Muscle layer of duodenum (tissue), 2 donors: ENCODE measurements around the gene DNAJC13.

Experiments
- H3K27ac ChIP-seq: one replicate; pipeline ENCODE4 v1.7.0; 2013; ENCODE audit warnings: mild to moderate bottlenecking, low read length
- H3K27me3 ChIP-seq: one replicate; pipeline ENCODE4 v1.7.0; 2013; ENCODE audit warnings: low read depth, mild to moderate bottlenecking, control low read depth, low read length
- H3K36me3 ChIP-seq, 2 donors: one replicate each; pipeline ENCODE4 v1.7.0; 2013; ENCODE audit warnings: low read length in 2 of 2, control low read depth in 1 of 2, mild to moderate bottlenecking in 1 of 2; ENCODE audit not compliant: insufficient read depth in 2 of 2, control insufficient read depth in 1 of 2
- H3K4me1 ChIP-seq, 2 donors: one replicate each; pipeline ENCODE4 v1.7.0; 2013; ENCODE audit warnings: low read length in 2 of 2, mild to moderate bottlenecking in 2 of 2, control low read depth in 1 of 2, moderate library complexity in 1 of 2; ENCODE audit not compliant: insufficient read depth in 2 of 2, control insufficient read depth in 1 of 2
- H3K4me3 ChIP-seq, 2 donors: one replicate each; pipeline ENCODE4 v1.7.0; 2013; ENCODE audit warnings: low read length in 2 of 2, low read depth in 1 of 2, mild to moderate bottlenecking in 1 of 2
- H3K9me3 ChIP-seq, 2 donors: one replicate each; pipeline ENCODE4 v1.7.0; 2013; ENCODE audit warnings: low read length in 2 of 2, control low read depth in 1 of 2, mild to moderate bottlenecking in 1 of 2; ENCODE audit not compliant: control insufficient read depth in 1 of 2
- donor health status: healthy.

The DNAJC13 gene

DNA sequence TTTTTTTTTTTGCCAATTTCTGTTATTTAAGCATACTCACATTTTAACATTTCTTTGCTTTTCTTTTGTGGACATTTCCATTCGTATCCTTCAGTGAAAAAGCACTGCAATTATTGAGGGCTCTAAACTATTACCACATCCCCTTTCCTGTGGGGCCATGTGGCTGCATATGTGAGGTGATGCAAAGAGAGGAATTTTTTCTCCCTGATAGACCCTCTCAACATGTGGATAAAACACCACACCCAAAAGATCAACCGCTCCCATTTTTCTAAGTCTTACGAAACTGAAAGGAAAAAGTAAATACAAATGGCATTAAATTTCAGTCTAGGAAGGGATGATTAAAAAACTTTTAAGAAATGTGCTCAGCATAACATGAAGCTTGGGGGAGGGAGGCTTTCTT, 68.8 kb downstream of the DNAJC13 start:
- peaks cover 51 to 77% of the 10 kb centered on the region in 2 donors for H3K36me3 ChIP-seq
- no peak overlapping the region for H3K4me3 ChIP-seq
- no peaks in the 10 kb centered on the region for H3K9me3 ChIP-seq
- H3K27me3 ChIP-seq = no peaks in the 10 kb centered on the region
- no peak overlapping the region for H3K27ac ChIP-seq
- H3K4me1 ChIP-seq = no peaks in the 10 kb centered on the region

DNA sequence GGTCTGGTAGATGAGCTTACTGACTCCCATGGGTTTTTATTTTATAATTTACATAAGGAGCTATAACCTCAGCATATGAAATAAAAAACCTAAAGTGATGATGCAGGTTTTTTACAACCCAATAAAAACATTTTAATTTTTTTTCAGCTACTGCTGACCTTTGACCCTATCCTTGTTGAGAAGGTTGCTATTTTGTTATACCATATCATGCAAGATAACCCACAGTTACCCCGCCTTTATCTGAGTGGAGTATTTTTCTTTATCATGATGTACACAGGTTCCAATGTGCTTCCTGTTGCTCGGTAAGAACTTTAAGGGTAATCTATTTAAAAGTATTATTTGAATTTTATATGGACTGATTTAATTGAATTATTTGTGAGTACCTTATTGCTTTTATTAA, 70.8 kb downstream of the DNAJC13 start:
- Histone ChIP-seq H3K36me3 (peaks cover 53 to 76% of the 10 kb centered on the region in 2 donors), H3K4me3 (no peak overlapping the region), H3K27ac (no peak overlapping the region), H3K27me3 (no peaks in the 10 kb centered on the region), H3K4me1 (no peaks in the 10 kb centered on the region), H3K9me3 (no peaks in the 10 kb centered on the region)

DNA sequence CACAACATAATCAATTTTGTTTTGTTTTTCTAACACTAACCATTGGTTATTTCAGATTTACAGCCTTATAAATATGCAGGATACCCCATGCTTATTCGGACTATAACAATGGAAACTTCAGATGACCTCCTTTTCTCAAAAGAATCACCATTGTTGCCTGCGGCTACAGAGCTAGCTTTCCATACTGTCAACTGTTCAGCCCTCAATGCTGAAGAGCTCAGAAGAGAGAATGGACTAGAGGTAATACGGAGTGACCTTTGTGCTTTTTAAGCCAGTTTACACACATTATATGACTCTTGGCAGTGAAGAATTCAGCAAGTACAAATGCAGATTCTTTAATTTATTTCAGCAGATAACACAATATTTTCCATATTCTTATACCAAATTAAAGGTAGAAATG, 81.8 kb downstream of the DNAJC13 start:
- no peaks in the 10 kb centered on the region for H3K4me1 ChIP-seq
- no peak overlapping the region for H3K4me3 ChIP-seq
- no peak overlapping the region for H3K27ac ChIP-seq
- H3K27me3 ChIP-seq = no peaks in the 10 kb centered on the region
- no peaks in the 10 kb centered on the region for H3K9me3 ChIP-seq
- H3K36me3 ChIP-seq = peaks cover 69 to 82% of the 10 kb centered on the region in 2 donors

DNA sequence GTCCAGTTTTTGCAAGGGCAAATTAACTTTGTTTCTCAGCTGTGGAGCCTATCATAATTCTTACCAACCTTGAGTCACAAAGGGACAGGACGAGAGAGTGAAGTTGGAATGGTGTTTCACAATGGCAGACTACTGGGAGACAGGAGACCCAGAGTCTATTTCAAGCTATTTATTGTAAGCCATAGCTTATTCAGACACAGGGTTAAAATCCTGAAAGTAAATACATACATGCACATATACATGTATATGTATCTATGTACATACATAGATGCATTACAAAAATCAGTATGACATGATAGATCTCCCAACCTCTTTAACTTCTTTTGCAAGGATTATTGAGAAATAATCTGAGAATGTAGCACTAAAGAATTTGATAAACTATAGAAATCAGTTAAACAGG, 86.3 kb downstream of the DNAJC13 start:
- H3K9me3 ChIP-seq = no peaks in the 10 kb centered on the region
- no peak overlapping the region for H3K27ac ChIP-seq
- H3K4me3 ChIP-seq = no peak overlapping the region
- H3K27me3 ChIP-seq = no peaks in the 10 kb centered on the region
- no peaks in the 10 kb centered on the region for H3K4me1 ChIP-seq
- peaks cover 73 to 77% of the 10 kb centered on the region in 2 donors for H3K36me3 ChIP-seq

DNA sequence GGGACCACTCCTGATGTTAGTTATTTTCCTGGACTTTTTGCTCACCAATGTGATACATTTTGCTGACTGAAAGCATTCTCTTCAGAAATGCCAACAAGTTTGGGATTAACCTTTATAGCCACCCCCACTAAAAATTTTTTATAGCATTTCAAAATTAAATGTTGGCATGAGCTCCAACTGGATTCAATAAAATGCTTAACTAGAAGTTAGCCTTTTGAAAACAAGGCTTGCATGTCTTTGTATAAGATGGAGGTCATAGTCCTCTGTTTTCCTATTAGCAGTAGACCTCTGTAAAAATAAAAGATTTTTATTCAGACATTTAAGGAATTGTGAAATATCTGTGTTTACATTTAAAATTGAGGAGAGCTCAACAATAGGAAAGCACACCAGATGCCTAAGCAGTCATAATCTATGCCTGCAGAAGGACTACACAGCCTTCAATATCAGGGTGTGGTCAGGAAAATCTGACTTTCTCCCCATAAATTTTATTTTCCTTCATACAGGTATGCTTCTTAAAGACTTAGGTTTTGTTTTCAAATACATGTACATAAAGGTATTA, 87.2 kb downstream of the DNAJC13 start:
- Histone ChIP-seq H3K27me3 (no peaks in the 10 kb centered on the region), H3K9me3 (no peaks in the 10 kb centered on the region), H3K36me3 (peaks cover 75 to 76% of the 10 kb centered on the region in 2 donors), H3K4me3 (no peak overlapping the region), H3K4me1 (no peaks in the 10 kb centered on the region), H3K27ac (no peak overlapping the region)

DNA sequence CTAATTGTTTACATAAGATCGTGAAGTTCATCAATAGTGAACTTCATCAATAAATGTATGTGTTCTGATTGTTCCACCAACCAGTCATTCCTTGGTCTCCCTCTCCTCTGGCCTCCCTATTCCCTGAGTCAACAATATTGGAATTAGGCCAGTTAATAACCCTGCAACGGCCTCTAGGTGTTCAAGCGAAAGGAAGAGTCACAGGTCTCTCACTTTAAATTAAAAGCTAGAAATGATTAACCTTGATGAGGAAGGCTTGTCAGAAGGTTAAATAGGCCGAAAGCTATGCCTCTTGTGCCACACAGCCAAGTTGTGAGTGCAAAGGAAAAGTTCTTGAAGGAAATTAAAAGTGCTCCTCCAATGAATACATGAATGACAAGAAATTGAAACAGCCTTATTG, 90.4 kb downstream of the DNAJC13 start:
- H3K27me3 ChIP-seq = no peaks in the 10 kb centered on the region
- peaks cover 57 to 63% of the 10 kb centered on the region in 2 donors for H3K36me3 ChIP-seq
- H3K4me1 ChIP-seq = no peaks in the 10 kb centered on the region
- H3K4me3 ChIP-seq = no peak overlapping the region
- H3K27ac ChIP-seq = no peak overlapping the region
- no peaks in the 10 kb centered on the region for H3K9me3 ChIP-seq

DNA sequence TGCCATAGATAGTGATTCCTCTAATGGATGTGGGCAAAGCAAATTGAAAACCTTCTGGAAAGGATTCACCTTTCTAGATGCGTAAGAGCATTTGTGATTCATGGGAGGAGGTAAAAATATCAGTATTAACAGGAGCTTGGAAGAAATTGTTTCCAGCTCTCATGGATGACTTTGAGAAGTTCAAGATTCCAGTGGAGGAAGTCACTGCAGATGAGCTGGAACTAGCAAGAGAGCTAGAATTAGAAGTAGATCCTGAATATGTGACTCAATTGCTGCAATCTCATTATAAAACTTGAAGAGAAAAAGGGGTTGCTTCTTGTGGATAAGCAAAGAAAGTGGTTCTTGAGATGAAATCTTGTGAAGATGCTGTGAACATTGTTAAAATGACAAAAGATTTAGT, 91.8 kb downstream of the DNAJC13 start:
- Histone ChIP-seq H3K4me3 (no peak overlapping the region), H3K9me3 (no peaks in the 10 kb centered on the region), H3K27ac (no peak overlapping the region), H3K4me1 (no peaks in the 10 kb centered on the region), H3K27me3 (no peaks in the 10 kb centered on the region), H3K36me3 (peaks cover 50 to 67% of the 10 kb centered on the region in 2 donors)

DNA sequence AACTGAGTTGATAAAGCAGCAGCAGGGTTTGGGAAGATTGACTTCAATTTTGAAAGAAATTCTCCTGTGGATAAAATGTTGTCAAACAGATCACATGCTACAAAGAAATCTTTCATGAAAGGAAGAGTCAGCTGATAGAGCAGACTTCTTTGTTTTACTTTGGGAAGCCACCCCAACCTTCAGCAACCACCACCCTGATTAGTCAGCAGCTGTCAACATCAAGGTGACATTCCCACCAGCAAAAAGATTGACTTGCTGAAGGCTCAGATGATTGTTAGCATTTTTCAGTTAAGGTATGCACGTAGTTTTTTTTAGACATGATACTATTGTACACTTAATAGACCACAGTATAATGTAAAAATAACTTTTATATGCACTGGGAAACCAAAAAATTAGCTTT, 92.2 kb downstream of the DNAJC13 start:
- peaks cover 48 to 68% of the 10 kb centered on the region in 2 donors for H3K36me3 ChIP-seq
- no peaks in the 10 kb centered on the region for H3K27me3 ChIP-seq
- H3K27ac ChIP-seq = no peak overlapping the region
- H3K4me3 ChIP-seq = no peak overlapping the region
- H3K9me3 ChIP-seq = no peaks in the 10 kb centered on the region
- H3K4me1 ChIP-seq = no peaks in the 10 kb centered on the region

DNA sequence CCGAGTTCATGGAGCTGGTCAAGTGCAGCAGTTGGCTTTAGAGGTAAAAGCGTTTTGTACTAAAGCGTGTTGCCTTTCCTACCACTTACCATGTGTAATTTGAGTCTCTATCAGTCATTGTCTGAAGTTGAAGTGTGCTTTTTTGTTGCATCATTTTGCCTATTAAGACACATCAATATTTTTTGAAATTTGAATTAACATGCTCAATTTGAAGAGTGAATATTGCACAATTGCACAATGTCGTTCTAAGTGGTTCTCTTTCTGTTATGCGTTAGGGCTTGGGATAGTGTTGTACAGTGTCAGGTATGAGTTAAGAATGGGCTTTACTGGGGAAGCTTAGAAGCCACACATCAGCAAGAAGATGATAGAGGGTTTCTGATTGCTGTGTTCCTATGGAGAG, 95.8 kb downstream of the DNAJC13 start:
- Histone ChIP-seq H3K27ac (no peak overlapping the region), H3K36me3 (peaks cover 58 to 81% of the 10 kb centered on the region in 2 donors), H3K9me3 (no peaks in the 10 kb centered on the region), H3K4me1 (no peaks in the 10 kb centered on the region), H3K4me3 (no peak overlapping the region), H3K27me3 (no peaks in the 10 kb centered on the region)

DNA sequence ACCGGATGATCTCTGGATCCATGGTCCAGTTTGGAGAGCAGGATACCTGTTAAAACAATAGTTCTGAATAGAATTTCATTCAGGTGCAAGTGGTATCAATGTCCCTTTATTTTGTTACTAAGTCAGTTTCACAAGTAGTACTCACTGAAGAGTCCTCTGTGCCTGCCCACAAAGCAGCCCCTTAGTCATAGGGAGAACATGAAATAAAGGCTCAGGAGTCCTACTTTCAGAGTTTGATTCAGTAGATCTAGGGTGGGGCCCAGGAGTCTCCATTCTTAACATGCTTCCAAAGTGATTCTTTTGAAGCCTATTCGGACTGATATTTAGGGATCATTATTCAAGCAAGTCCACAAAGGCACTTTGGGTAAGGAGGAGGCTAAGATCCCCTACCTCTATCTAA, 100.0 kb downstream of the DNAJC13 start:
- Histone ChIP-seq H3K27me3 (no peaks in the 10 kb centered on the region), H3K27ac (no peak overlapping the region), H3K9me3 (no peaks in the 10 kb centered on the region), H3K4me1 (no peaks in the 10 kb centered on the region), H3K36me3 (peaks cover 45 to 72% of the 10 kb centered on the region in 2 donors), H3K4me3 (no peak overlapping the region)

DNA sequence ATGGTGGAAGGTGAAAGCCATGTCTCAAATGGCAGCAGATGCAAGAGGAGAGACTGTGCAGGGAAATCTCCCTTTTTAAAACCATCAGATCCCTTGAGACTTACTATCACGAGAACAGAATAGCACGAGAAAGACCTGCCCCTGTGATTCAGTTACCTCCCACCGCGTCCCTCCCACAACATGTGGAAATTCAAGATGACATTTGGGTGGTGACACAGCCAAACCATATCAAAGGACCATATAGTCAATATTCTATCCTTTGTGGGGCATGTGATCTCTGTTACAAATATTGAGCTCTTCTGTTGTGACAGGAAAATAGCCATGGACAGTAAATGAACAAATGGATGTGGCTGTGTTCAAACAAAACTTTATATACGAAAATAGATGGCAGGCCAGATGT, 102.6 kb downstream of the DNAJC13 start:
- Histone ChIP-seq H3K9me3 (no peaks in the 10 kb centered on the region), H3K36me3 (peaks cover 51 to 64% of the 10 kb centered on the region in 2 donors)

DNA sequence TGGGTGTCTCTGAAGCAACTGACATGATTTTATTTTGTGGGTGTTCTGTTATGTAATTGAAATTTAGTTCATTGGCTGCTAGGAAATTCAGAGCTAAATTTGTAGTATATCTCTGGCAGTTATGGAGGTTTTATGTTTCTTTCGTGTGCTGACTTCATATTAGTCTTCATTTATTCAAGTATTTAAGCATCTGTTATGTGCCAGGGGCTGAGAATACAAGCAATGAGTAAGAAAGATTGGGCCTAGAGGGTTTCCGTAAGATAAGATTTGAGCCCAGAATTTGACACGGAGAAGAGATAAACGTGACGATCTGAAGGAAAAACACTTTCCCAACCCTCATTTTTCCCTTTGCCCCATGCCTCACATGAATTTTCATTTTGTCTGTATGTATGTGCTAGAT, 104.6 kb downstream of the DNAJC13 start:
- Histone ChIP-seq H3K4me3 (no peak overlapping the region), H3K27me3 (no peaks in the 10 kb centered on the region), H3K9me3 (no peaks in the 10 kb centered on the region), H3K27ac (no peak overlapping the region), H3K36me3 (peaks cover 38 to 63% of the 10 kb centered on the region in 2 donors), H3K4me1 (no peaks in the 10 kb centered on the region)

More for the DNA sequence above, 102.6 kb downstream of the DNAJC13 start:
- H3K4me3 ChIP-seq = no peak overlapping the region
- H3K4me1 ChIP-seq = no peaks in the 10 kb centered on the region
- no peak overlapping the region for H3K27ac ChIP-seq
- no peaks in the 10 kb centered on the region for H3K27me3 ChIP-seq
